Measurements from ENCODE around the gene DTX3.
"Not testable (repeated sequence)": the region's sequence is repeated elsewhere in the genome, so short reads cannot be mapped to it uniquely, and the experiment has no call there.

DTX3 gene

DNA sequence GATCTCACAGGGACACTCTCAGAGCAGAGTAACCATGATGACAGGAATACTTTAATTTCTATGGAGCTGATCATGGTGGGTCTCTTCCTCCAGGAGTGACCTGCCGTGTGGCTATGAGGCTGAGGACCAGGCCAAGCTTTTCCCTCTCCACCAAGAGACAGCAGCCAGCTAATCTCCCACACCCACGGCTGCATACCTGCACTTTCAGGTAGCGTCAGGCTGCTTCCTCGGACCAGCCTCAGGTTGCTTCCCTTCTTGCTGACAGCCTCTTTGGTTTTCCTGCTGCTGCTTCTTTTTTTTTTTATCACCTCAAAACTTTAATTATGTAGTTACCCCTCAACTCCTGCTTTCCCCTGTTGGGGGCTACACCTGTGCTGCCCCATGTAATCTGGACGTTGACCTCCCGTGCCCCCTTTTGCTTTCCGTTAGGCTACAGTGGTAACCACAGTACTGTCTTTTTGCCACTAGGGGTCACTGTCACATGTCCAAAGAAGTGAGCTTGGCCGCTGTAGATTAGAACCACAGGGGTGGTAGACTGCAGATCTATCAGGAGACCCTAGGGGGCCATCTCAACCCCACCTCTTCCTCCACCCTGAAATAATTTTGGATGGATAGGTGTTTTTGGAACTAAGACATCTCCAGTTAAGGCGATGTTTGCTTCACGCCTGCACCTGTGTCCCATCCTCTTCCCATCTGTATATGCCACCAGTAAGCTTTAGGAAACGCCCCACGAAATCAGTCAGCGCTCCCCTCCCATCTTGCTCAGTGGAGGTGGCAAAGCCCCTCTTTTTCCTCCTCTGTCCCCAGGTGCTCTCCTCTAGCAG is 21.4 kb upstream of the DTX3 start:
- peak; percentile 74 for DNase-seq (ENCODE audit: low read depth)

GRCh38 chr12:57584050-57584449 is 20.6 kb upstream of the DTX3 start:
- DNase-seq (ENCODE audit: low read depth) = no peak

GRCh38 chr12:57584690-57585089 is 19.9 kb upstream of the DTX3 start:
- DNase-seq (ENCODE audit: low read depth) = no peak

DNA sequence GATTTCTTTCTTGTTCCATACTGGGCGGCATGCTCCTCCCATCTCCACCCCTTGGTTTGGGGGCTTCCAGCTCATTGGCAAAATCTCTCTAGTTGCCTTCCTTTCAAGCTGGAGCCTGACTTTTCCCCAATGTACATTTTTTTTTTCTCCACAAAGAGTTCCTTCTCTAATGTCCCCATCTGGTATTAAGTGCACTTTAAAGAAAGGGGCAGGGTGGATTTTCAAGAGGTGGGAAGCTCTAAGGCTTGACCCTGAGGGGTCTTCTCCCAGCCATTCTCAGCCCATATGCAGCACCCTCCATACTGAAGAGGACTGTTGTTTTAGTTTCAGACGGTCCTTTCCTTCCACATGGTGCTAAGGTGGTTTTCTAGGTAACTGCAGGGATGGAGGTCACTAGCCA is 19.5 kb upstream of the DTX3 start:
- no peak for DNase-seq (ENCODE audit: low read depth)

- DNase-seq (ENCODE audit: low read depth) = no peak
Observed at GRCh38 chr12:57586128-57586527, 18.5 kb upstream of the DTX3 start.

GRCh38 chr12:57586832-57587429 is 17.7 kb upstream of the DTX3 start:
- no peak for DNase-seq (ENCODE audit: low read depth)

DNA sequence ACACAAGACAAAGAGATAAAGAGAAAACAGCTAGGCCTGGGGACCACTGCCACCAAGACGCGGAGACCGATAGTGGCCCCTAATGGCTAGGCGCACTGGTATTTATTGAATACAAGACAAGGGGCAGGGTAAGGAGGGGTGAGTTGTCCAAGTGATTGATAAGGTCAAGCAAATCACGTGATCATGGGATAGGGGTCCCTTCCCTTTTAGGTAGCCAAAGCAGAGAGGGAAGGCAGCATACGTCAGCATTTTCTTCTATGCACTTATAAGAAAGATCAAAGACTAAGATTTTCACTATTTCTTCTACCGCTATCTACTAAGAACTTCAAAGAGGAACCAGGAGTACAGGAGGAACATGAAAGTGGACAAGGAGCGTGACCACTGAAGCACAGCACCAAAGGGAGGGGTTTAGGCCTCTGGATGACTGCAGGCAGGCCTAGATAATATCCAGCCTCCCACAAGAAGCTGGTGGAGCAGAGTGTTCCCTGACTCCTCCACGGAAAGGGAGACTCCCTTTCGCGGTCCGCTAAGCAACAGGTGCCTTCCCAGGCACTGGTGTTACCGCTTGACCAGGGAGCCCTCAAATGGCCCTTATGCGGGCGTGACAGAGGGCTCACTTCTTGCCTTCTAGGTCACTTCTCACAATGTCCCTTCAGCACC is 15.5 kb upstream of the DTX3 start:
- not testable (repeated sequence) for DNase-seq (ENCODE audit: low read depth)

DNA sequence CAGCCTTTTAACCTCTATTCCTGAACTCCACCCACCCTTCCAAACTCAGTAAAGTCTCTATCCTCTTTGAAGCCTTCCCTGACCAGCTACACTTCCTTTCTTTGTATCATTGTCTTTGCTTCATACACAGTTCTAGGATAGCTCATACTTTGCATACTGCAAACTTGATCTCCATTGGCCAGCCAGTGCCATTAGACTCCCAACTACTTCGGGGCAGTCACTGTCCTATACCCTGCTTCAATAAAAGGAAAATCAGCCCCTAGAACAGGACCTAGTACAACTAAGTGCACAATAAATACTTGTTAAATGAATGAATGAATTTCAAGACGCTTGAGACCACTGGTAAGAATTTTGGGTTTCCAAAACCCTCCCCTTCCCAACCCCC is 14.2 kb upstream of the DTX3 start:
- no peak for DNase-seq (ENCODE audit: low read depth)

DNA sequence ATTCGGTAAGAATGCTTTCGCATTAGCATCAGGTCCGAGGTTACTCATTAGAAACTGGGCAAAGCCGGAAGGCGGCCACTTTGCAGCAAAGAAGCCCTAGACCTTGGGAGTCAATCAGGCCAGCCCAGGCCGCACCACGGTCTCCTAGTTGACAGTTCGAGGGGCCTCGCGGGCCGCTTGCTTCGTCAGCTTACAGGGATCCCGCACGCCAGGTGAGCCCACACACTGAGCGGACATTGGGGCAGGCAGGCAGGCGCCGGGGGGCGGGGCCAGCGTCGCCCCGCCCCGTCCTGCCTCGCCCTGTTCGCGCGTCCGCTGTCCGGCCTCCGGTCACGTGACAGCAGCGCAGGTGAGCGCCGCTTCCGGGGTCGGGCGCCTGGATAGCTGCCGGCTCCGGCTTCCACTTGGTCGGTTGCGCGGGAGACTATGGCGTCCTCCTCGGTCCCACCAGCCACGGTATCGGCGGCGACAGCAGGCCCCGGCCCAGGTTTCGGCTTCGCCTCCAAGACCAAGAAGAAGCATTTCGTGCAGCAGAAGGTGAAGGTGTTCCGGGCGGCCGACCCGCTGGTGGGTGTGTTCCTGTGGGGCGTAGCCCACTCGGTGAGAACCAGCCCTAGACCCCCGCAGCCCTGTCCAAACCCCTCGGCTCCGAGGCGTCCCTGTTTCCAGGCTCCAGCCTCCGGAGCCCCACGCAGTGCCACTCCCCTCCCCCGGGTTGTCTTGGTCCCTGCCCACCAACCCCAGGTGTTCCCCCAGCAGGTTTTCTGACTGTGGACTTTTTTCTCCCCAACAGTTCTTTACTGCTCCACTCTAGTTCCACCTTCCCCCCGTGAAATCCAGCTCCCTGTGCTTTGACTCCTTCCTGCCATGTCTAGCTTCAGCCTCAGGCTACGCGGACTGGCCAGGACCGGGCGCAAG is 13.5 kb upstream of the DTX3 start, which contains the start of gene PIP4K2C:
PIP4K2C (plus strand) TSS at position 329 of the 918 bp plus-strand sequence; CDS start at position 427, 98 bp downstream.
- peak; percentile 37 for DNase-seq (ENCODE audit: low read depth)

- no peak for DNase-seq (ENCODE audit: low read depth)
Observed at GRCh38 chr12:57591782-57592325, 12.8 kb upstream of the DTX3 start.

- DNase-seq (ENCODE audit: low read depth) = no peak
Observed at GRCh38 chr12:57592551-57593165, 12.0 kb upstream of the DTX3 start.

DNA sequence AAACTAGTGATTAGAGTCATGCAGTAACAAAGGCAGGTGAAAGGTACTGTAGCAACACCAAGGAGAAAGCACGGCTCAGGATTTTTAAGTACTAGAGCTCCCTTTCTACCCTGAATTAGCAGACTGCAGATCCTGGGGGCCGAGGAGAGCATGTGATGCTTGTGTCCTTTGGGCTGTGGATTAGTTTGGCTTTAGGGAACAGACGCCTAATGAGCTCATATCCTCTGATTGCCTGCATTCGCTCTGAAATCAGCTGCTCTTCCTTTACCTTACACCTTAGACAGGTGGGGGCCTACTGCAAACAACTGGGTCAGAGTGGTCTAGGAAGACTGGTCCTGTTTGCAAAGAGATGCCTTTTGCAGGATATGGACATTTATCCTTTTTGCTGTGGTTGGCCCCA is 11.4 kb upstream of the DTX3 start:
- DNase-seq (ENCODE audit: low read depth) = no peak

GRCh38 chr12:57600395-57600794 is 4.2 kb upstream of the DTX3 start:
- no peak for DNase-seq (ENCODE audit: low read depth)

DNA sequence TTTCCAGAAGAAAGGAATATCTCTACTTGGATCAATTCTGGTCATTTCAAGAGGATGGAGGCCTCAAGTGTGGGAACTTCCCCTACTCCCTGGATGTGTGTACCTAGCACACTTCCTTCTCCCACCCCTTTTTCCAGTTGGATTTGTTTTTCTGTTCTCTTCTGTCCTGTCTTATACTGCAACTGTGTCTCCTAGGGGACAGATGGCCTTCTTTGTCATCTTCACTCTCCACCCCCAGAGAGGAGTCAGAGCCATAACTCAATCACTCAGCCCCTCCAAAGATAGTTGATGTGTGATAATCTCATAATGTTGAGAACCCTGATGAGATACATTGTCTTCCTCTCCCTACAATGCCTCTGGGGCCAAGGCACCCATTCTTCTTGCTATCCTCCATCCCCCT is 2.1 kb upstream of the DTX3 start:
- DNase-seq (ENCODE audit: low read depth) = no peak

DNA sequence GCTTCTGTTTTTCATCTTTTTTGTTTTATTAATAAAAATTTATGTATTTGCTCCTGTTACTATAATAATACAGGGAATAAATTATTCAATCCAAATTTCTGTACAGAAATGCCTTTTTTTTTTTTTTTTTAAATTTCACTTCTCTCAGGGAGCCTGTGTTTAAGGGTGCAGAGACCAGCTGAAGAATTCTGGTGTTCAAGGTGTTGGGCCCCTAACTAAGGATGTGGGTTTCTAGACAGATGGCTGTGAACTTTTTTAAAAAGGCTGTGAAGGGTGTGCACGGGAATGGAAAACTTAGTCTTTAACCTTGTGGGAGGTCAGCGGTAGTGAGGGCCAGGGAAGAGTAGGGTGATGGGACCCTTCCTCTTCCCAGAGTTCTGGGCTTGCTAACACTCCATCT is 1.3 kb upstream of the DTX3 start:
- no peak for DNase-seq (ENCODE audit: low read depth)

- peak; percentile 54 for DNase-seq (ENCODE audit: low read depth)
Observed at GRCh38 chr12:57603815-57604453, 690 bp upstream of the DTX3 start.

GRCh38 chr12:57604992-57605810 is 577 bp downstream of the DTX3 start:
- DNase-seq (ENCODE audit: low read depth) = peak; percentile 15

DNA sequence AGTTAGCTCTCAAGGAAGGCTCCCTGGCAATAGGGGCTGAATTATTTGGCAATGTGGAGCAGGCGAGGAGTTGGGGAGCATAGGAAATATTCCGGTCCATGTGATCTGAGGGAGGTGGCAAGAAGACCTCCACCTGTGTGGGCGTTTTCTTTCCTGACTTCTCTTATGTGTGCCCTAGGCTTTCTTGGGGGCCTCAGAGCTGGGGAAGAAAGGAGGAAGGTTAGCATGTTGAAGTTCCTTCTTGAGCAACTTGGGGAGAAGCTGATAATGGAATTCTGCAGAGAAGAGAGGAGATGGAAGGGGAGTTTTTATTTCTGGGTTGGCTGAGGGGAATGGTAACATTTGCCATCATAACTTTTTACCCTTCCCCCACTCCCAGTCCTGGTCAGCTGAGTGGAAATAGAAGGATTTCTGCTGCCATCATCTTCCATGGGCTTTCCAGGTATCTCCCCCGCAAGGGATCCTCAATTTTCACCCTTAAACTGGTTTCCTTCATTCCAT is 1.2 kb downstream of the DTX3 start:
- no peak for DNase-seq (ENCODE audit: low read depth)

DNA sequence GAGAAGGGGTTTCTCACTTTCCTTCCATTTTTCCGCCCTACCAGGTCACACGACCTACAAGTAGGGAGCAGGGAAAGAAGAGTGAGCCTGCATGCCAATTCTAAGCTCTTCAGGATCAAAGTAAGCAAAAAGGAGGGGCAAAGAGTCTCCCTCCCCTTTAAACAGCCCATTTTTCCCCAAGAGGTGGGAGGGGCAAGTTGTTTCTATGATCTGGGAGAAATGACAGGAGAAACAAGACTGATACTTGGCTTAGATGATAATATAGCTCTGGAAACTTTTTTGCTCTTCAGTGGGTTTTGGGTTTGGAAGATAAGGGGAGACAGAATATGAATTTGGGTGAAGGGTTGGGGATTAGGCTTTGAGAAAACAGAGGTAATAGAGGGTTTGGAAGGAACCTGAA is 1.8 kb downstream of the DTX3 start:
- no peak for DNase-seq (ENCODE audit: low read depth)

DNA sequence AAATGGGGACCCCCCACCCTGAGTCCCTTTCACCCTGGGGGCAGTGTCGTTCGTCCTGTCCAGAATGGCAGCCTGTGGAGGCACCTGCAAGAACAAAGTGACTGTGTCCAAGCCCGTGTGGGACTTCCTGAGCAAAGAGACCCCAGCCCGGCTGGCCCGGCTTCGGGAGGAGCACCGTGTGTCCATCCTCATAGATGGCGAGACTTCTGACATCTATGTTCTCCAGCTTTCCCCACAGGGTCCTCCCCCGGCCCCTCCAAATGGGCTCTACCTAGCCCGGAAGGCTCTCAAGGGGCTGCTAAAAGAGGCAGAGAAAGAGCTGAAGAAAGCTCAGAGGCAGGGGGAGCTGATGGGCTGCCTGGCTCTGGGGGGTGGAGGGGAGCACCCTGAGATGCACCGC is 2.2 kb downstream of the DTX3 start:
- DNase-seq (ENCODE audit: low read depth) = no peak

Measured in amniotic epithelial cell (primary cell).